Upper lobe of left lung (tissue), 4 donors: ENCODE measurements around the gene SPSB3.

ENCODE experiments used
- EP300 ChIP-seq, 4 donors: sonication (generic); formaldehyde crosslinking; IDR thresholded peaks; one replicate each; pipeline ENCODE4 v1.5.1; 2017; ENCODE audit warnings: antibody characterized with exemption in 4 of 4, control low read depth in 2 of 4
- POLR2A ChIP-seq, 4 donors: fragments of 450-650 bp; IDR thresholded peaks; one replicate each; pipeline ENCODE4 v1.5.1; 2016 to 2017; ENCODE audit warnings: antibody characterized with exemption in 4 of 4, mild to moderate bottlenecking in 2 of 4
- TF ChIP-seq, protein P1 (sequence below), 6 experiments: fragments of 450-650 bp in 4 of 6; fragments of 200-600 bp in 2 of 6; sonication (generic) in 2 of 6; IDR thresholded peaks; one replicate each; pipeline ENCODE4 v1.5.1; 2016 to 2019; ENCODE audit warnings: antibody characterized with exemption in 6 of 6

GRCh38 chr16:1817276-1817589 lies 34.9 kb upstream of the SPSB3 start:
- TF ChIP-seq EP300 (IDR thresholded peaks at IDR 0.05) (no peak), POLR2A (IDR thresholded peaks at IDR 0.05) (no peak)
- TF ChIP-seq, protein P1, sequence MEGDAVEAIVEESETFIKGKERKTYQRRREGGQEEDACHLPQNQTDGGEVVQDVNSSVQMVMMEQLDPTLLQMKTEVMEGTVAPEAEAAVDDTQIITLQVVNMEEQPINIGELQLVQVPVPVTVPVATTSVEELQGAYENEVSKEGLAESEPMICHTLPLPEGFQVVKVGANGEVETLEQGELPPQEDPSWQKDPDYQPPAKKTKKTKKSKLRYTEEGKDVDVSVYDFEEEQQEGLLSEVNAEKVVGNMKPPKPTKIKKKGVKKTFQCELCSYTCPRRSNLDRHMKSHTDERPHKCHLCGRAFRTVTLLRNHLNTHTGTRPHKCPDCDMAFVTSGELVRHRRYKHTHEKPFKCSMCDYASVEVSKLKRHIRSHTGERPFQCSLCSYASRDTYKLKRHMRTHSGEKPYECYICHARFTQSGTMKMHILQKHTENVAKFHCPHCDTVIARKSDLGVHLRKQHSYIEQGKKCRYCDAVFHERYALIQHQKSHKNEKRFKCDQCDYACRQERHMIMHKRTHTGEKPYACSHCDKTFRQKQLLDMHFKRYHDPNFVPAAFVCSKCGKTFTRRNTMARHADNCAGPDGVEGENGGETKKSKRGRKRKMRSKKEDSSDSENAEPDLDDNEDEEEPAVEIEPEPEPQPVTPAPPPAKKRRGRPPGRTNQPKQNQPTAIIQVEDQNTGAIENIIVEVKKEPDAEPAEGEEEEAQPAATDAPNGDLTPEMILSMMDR (IDR thresholded peaks at IDR 0.05), result no peak
